COLO668 (cell line): ENCODE results near the gene AP5S1.

Experiments
- DNase-seq: peaks from one replicate; lab custom pipeline; 2025; ENCODE audit not compliant: unreplicated experiment; lab: John Stamatoyannopoulos, UW

The AP5S1 gene

GRCh38 chr20:3873507-3873906 is 53.2 kb downstream of the AP5S1 start:
- no peak for DNase-seq

DNA sequence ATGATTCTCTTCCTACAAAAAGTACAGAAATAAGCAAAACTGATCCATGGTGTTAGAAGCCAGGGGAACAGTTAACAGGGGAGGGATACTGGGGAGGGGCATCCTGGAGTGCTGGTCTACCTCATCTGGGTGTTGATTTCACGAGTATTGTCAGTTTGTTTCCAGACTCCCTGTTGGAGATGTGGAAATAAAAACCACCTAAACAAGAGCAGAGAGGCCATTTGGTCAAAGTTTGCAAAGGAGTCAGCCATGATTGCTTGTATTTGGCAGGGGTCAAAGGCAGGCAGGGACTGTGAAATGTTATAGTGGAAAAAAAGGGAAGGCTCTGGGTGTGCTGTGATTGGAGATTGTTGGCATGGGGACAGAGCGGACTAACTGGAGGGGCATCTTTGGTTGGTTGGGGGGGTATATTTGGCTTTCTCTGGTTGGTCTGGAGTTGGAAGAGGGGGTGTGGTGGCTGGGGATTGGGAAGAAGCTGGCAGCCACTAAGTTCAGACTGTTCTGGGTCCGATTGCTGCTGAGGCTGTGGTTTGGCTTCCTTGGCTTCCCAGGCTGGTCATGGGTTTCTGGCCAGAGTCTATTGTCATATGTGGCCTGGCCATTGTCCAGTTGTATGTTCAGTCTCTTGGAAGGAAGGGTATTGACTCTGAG is 54.0 kb downstream of the AP5S1 start:
- DNase-seq, result no peak

- no peak for DNase-seq
These were observed 55.1 kb downstream of the AP5S1 start for GRCh38 chr20:3875378-3875974.

DNA sequence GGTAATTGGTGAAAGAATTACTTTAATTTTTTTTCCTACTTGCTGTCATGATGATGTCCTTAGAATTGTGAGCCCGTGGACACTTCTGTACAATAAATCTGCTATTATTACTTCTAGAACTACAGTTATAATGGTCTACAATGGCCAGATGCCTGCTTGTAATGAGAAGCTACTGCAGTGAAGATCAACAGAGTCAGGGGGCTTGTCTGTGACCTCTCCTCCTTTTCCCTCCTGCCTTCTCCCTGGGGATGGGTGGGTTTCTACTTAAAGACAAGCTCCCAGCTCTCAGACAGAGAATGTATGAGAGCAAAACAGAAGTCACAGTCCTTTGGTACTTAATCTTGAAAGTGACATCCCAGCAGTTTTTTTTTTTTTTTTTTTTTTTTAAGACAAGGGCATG is 55.7 kb downstream of the AP5S1 start:
- no peak for DNase-seq

- DNase-seq, result no peak
These were observed 56.3 kb downstream of the AP5S1 start for GRCh38 chr20:3876676-3877075.
